GM12865 (cell line): ENCODE measurements around the gene SMARCC1.

Experiments used
- DNase-seq: peaks from one replicate; pipeline ENCODE4 v3.0.0; 2010; ENCODE audit warnings: low read depth
- H3K4me3 ChIP-seq: 2 replicates; pipeline ENCODE4 v1.5.1; 2011; ENCODE audit warnings: mild to moderate bottlenecking, low read depth, low read length, control low read depth
- TF ChIP-seq, protein P1 (sequence below): IDR thresholded peaks from 2 replicates; pipeline ENCODE4 v1.5.1; 2011; ENCODE audit warnings: low read length, control low read depth, low read depth, inconsistent platforms; ENCODE audit not compliant: insufficient read depth; ENCODE audit errors: missing control alignments

Gene SMARCC1

GRCh38 chr3:47583320-47584075, 198.2 kb downstream of the SMARCC1 start:
- H3K4me3 ChIP-seq: no peak overlapping the region
- no peak for DNase-seq
- TF ChIP-seq, protein P1, sequence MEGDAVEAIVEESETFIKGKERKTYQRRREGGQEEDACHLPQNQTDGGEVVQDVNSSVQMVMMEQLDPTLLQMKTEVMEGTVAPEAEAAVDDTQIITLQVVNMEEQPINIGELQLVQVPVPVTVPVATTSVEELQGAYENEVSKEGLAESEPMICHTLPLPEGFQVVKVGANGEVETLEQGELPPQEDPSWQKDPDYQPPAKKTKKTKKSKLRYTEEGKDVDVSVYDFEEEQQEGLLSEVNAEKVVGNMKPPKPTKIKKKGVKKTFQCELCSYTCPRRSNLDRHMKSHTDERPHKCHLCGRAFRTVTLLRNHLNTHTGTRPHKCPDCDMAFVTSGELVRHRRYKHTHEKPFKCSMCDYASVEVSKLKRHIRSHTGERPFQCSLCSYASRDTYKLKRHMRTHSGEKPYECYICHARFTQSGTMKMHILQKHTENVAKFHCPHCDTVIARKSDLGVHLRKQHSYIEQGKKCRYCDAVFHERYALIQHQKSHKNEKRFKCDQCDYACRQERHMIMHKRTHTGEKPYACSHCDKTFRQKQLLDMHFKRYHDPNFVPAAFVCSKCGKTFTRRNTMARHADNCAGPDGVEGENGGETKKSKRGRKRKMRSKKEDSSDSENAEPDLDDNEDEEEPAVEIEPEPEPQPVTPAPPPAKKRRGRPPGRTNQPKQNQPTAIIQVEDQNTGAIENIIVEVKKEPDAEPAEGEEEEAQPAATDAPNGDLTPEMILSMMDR: no peak

- DNase-seq: no peak
- TF ChIP-seq, protein P1: no peak
- no peak overlapping the region for H3K4me3 ChIP-seq
Measured at GRCh38 chr3:47581835-47582234, 199.9 kb downstream of the SMARCC1 start.

DNA sequence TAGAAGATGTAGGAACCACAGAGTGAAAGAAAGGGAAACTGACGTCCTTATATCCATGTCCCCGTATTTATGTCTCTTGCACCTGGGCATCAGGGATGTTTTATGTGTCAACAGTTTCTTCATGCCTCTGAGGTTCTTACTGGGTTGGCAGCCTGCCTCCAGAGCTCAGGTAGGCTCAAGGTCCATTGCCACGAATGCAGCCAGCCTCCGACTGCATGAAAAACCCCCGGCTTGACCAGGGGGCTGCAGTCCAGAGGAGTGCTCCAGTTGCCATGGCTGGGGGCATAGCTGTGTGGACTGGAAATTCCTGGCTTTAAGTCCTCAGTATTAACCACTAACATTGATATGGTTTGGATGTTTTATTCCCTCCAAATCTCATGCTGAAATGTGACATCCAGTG, 200.3 kb downstream of the SMARCC1 start:
- TF ChIP-seq, protein P1: no peak
- no peak for DNase-seq

GRCh38 chr3:47580481-47580880, 201.2 kb downstream of the SMARCC1 start:
- no peak for DNase-seq
- H3K4me3 ChIP-seq: no peak overlapping the region
- TF ChIP-seq, protein P1: no peak

More for the DNA sequence above, 200.3 kb downstream of the SMARCC1 start:
- H3K4me3 ChIP-seq: no peak overlapping the region

DNA sequence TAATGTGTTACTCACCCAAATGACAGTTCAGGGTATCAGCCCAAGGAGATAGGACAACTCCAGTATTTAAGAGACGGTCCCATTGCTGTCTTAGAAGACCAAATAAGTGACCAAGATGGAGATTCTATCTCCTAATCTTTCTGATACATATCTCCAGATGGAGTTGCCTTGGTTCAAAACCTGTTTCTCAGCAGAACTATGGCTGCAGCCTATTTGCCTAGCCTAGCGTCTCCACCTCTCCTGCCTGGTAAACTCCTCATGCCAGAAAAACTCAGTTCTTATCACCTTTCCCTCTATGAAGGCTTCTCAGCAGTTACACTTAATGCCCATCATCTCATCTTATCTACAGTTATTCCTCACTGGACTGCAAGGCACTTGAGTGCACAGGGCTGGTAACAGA, 201.8 kb downstream of the SMARCC1 start:
- TF ChIP-seq, protein P1: no peak
- H3K4me3 ChIP-seq: no peak overlapping the region
- no peak for DNase-seq

DNA sequence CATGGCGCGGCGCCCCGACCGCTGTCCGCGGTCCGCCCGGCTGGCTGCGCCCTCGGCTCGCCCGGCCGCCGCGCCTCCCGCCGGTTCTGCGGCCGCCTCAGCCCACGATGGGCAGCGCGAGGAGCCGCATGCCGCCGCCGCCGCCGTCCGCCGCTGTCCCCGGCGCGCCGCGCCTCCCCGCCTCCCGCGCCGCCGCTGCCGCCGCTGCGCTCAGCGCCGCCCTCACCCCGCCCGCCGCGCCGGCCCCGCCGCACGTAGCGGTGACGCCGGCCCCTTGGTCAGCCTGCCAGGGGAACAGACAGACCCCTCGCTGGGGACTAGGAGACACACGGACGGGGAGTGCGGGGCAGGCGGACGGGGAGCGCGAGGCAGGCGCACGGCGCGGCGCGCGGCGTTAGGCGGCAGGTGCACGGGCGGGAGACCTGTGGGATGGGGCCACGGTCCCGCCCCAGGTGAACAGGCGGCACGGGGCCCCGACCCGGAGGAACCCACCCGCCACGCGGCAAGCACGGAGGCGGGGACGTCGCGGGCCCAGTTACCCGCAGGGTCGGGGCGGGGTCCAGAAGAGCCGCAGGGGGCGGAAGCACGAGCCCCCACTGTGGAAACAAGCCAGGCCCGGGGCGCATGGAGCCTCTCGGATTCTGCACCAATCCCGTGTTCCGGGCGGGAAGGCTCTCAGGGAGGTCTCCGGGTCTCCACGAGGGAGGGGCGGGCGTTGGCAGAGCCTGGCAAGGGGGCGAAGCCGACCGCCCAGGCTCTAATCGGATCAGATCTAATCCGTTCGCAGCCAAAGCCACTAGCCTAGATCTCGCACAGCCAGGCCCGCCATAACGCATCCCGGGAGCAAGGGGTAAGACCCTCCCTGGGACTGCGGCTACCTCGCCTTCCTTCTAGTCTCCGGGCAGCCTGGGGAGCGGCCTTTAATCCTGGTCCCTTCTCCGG, 202.7 kb downstream of the SMARCC1 start, which contains the start of gene CSPG5:
TSS of gene CSPG5 (minus strand) at position 175 of the 942 bp plus-strand sequence. CDS start at position 3, 172 bp downstream.
- no peak for DNase-seq

More for the DNA sequence above, 202.7 kb downstream of the SMARCC1 start, which contains the start of gene CSPG5:
- TF ChIP-seq, protein P1: no peak
- peak within 1 kb of the TSS; percentile 65 for H3K4me3 ChIP-seq
